Pancreas (tissue), 10 donors: ENCODE measurements around the gene CDK14. TPM values are rescaled to one million over a fixed set of nuclear protein-coding genes. Genes with fewer than 3 reads are reported as not detected.
"Not testable (repeated sequence)": the region's sequence is repeated elsewhere in the genome, so short reads cannot be mapped to it uniquely, and the experiment has no call there.

Source experiments
- ATAC-seq, 4 donors: fragments of 200-7000 bp; cut with Tn5 transposase; one replicate each; pipeline versions ENCODE4 v1.8.0 to v1.9.1; 2020; ENCODE audit warnings: mild to moderate bottlenecking in 4 of 4, moderate library complexity in 4 of 4
- DNase-seq, 6 donors: peaks; one replicate each; pipeline ENCODE4 v3.0.0-alpha.2; 2020
- FAIRE-seq: peaks from 2 replicates; lab custom pipeline; 2012; peaks lifted over from hg19 to GRCh38; lab: Jason Lieb, UNC
- H3K27ac ChIP-seq, 4 donors: fragments of 200-600 bp; sonication (generic); 1 replicate in 3 of 4; 2 replicates in 1 of 4; pipeline versions ENCODE4 v1.5.0 to v1.8.0; 2020
- H3K27me3 ChIP-seq, 4 donors: fragments of 200-600 bp; one replicate each; pipeline ENCODE4 v1.8.0; 2021
- H3K36me3 ChIP-seq, 3 donors: fragments of 200-600 bp; sonication (generic) in 1 of 3; one replicate each; pipeline versions ENCODE4 v1.5.0 to v1.8.0; 2020 to 2021
- H3K4me1 ChIP-seq, 3 donors: fragments of 200-600 bp; one replicate each; pipeline ENCODE4 v1.8.0; 2021
- H3K4me3 ChIP-seq, 4 donors: fragments of 200-600 bp; sonication (generic) in 2 of 4; one replicate each; pipeline versions ENCODE4 v1.5.0 to v1.8.0; 2020 to 2021
- H3K9me3 ChIP-seq, 4 donors: fragments of 200-600 bp; one replicate each; pipeline ENCODE4 v1.8.0; 2021
- WGBS, 2 donors: extraction: QIAGEN DNeasy Blood & Tissue Kit; methylation state at CpG; one replicate each; pipeline ENCODE4 v1.1.7; 2013; 5-methylcytosine and 5-hydroxymethylcytosine counted together
- intact Hi-C, 3 donors: fragments of 100-400 bp; cut with DNase I; formaldehyde crosslinking; loops; one replicate each; pipeline versions ENCODE4 v1.11.1 to v1.14.2; 2022
- polyA plus RNA-seq, 2 donors: library from polyadenylated mRNA; stranded (reverse); fragments of 200-250 nt; gene quantifications; one replicate each; pipeline ENCODE4 v1.2.3, GENCODE V29; 2013
- total RNA-seq, 6 donors: library from RNA; stranded (reverse); fragmentation: NEBNext Ultra II Directional in 4 of 6; extraction: Animal tissue kit (Norgen Biotek cat#: 25700) in 4 of 6; gene quantifications; one replicate each; pipeline versions ENCODE4 v1.2.1 to v1.2.4, GENCODE V29; 2021 to 2023
- TF ChIP-seq, protein P1 (sequence below), 4 donors: fragments of 200-600 bp; sonication (generic) in 3 of 4; IDR thresholded peaks; one replicate each; pipeline versions ENCODE4 v1.5.0 to v1.8.0; 2021; ENCODE audit warnings: antibody characterized with exemption in 4 of 4
- donor health status: healthy with polysubstance abuse.
- donor health status: DM: no; HTN: no; CAD: no; lungs with moderate emphysema.
- donor health status: DM: no; HTN: no; CAD: no.
- donor health status: control.
- donor health status: control.
- donor health status: Bipolar disorder and iron deficiency.
- donor health status: DM: yes; HTN: yes; CAD: no.
- donor health status: DM: no; HTN: no; CAD: no.
- donor health status: DM: no; HTN: no; CAD: no.
- donor health status: DM: yes; HTN: yes; CAD: no.

Gene CDK14
- total and polyA plus RNA-seq, 8 donors = 4.5 to 48.3 (median 24.7) TPM

DNA sequence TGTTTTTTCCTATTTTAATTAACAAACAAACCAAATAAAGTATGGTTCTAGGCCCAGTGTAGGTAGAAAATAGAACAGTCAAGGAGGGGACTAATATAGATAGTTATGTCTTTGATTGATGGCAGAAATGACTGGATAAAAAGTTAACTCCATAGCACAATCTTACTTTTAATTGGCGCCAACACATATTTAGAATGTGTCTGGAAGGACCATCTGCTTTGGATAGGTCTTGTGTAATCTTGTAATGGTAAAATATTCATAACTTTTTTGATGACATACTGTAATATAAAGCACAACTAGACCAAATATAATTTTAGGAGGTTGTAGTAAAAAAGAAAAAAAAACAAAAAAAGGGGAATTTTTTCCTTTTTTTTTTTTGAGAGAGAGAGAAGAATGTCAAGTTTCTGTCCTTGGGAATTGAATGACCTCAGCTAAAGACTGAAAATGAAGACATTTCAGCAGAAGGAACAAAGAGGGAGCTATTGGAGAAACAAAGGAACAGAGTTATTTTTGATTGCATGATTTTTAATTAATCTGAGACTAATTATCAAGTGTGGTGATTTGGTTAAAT is 193.7 kb downstream of the CDK14 start:
- Histone ChIP-seq H3K27me3 (no peaks in the 10 kb centered on the region), H3K4me1 (peaks cover 0 to 7% (median 0%) of the 10 kb centered on the region in 3 donors), H3K36me3 (no peaks in the 10 kb centered on the region), H3K27ac (no peak overlapping the region), H3K4me3 (no peak overlapping the region), H3K9me3 (no peaks in the 10 kb centered on the region)
- TF ChIP-seq, protein P1, sequence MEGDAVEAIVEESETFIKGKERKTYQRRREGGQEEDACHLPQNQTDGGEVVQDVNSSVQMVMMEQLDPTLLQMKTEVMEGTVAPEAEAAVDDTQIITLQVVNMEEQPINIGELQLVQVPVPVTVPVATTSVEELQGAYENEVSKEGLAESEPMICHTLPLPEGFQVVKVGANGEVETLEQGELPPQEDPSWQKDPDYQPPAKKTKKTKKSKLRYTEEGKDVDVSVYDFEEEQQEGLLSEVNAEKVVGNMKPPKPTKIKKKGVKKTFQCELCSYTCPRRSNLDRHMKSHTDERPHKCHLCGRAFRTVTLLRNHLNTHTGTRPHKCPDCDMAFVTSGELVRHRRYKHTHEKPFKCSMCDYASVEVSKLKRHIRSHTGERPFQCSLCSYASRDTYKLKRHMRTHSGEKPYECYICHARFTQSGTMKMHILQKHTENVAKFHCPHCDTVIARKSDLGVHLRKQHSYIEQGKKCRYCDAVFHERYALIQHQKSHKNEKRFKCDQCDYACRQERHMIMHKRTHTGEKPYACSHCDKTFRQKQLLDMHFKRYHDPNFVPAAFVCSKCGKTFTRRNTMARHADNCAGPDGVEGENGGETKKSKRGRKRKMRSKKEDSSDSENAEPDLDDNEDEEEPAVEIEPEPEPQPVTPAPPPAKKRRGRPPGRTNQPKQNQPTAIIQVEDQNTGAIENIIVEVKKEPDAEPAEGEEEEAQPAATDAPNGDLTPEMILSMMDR (IDR thresholded peaks at IDR 0.05) = no peak
- FAIRE-seq (no peak), ATAC-seq (no peak), DNase-seq (no peak)
- WGBS, 2 donors = 96 to 98% methylated on average over 1 of the region's 1 CpG
- intact Hi-C loops = no loop called here

GRCh38 chr7:90791596-90791995 is 195.5 kb downstream of the CDK14 start:
- WGBS, 2 donors = 77 to 78% methylated on average over 3 of the region's 3 CpGs
- Histone ChIP-seq H3K4me1 (peaks cover 0 to 7% (median 0%) of the 10 kb centered on the region in 3 donors), H3K36me3 (no peaks in the 10 kb centered on the region), H3K27ac (no peak overlapping the region), H3K9me3 (no peaks in the 10 kb centered on the region), H3K4me3 (no peak overlapping the region), H3K27me3 (no peaks in the 10 kb centered on the region)
- DNase-seq = no peak
- ATAC-seq = no peak
- no peak for FAIRE-seq
- TF ChIP-seq, protein P1 (IDR thresholded peaks at IDR 0.05) = no peak
- intact Hi-C loops = no loop called here

DNA sequence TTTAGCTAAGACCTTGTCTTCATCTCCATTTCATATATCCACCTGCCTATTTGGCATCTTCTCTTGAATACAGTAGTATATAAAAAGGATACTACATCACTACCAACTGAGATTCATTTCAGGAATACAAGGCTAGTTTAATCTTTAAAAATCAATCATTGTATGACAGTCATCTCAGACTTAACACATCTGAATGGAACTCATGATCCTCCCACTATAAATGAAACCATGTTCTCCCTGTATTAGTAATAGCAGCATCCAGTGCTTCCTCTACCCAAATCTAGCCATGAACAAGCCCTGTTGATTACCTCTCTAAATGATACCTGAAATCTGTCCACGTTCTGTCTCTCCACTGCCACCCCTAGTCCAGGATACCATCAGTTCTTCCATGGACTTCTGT is 196.2 kb downstream of the CDK14 start:
- WGBS, 2 donors = 86 to 97% methylated on average over 1 of the region's 1 CpG
- DNase-seq (no peak), ATAC-seq (no peak), FAIRE-seq (no peak)
- Histone ChIP-seq H3K4me3 (no peak overlapping the region), H3K36me3 (no peaks in the 10 kb centered on the region), H3K4me1 (peaks cover 0 to 3% (median 0%) of the 10 kb centered on the region in 3 donors), H3K27me3 (no peaks in the 10 kb centered on the region), H3K27ac (no peak overlapping the region), H3K9me3 (no peaks in the 10 kb centered on the region)
- intact Hi-C loops = no loop called here
- TF ChIP-seq, protein P1 (IDR thresholded peaks at IDR 0.05) = no peak

DNA sequence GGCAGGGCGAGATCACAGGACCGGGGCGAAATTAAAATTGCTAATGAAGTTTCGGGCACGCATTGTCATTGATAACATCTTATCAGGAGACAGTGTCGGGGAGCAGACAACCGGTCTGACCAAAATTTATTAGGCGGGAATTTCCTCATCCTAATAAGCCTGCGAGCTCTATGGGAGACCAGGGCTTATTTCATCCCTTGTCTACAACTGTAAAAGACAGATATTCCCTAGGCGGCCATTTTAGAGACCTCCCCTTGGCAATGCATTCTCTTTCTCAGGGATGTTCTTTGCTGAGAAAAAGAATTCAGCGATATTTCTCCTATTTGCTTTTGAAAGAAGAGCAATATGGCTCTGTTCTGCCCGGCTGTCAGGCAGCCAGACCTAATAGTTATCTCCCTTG is 198.1 kb downstream of the CDK14 start:
- H3K36me3 ChIP-seq, intact Hi-C loops: not testable (repeated sequence)

GRCh38 chr7:90797596-90797995 is 201.5 kb downstream of the CDK14 start:
- Histone ChIP-seq H3K27ac (no peak overlapping the region), H3K4me1 (no peaks in the 10 kb centered on the region), H3K27me3 (no peaks in the 10 kb centered on the region), H3K9me3 (no peaks in the 10 kb centered on the region), H3K4me3 (no peak overlapping the region), H3K36me3 (no peaks in the 10 kb centered on the region)
- intact Hi-C loops = no loop called here
- no peak for ATAC-seq
- no peak for DNase-seq
- TF ChIP-seq, protein P1 (IDR thresholded peaks at IDR 0.05) = no peak
- 85 to 94% methylated on average over 2 of the region's 2 CpGs for WGBS, 2 donors
- no peak for FAIRE-seq

More for the DNA sequence above, 198.1 kb downstream of the CDK14 start:
- H3K27me3 ChIP-seq, ATAC-seq, H3K27ac ChIP-seq, H3K9me3 ChIP-seq, H3K4me1 ChIP-seq, H3K4me3 ChIP-seq, FAIRE-seq, DNase-seq: not testable (repeated sequence)
- 92 to 98% methylated on average over 12 of the region's 12 CpGs for WGBS, 2 donors
